Stimulated activated naive CD8-positive, alpha-beta T cell treated with anti-CD3 and anti-CD28 coated beads, Interleukin-15, amount 100 ng/mL, for 72 hours (primary cell): Measurements from ENCODE around the gene TYW1B.
"Not testable (repeated sequence)": the region's sequence is repeated elsewhere in the genome, so short reads cannot be mapped to it uniquely, and the experiment has no call there.

ENCODE experiments used
- ATAC-seq: fragments of 150-1000 bp; cut with Tn5 transposase; 2 replicates; pipeline ENCODE4 v1.10.0; 2021; ENCODE audit warnings: mild to moderate bottlenecking, moderate library complexity
- DNase-seq, 2 donors: peaks; one replicate each; pipeline ENCODE4 v3.0.0; 2021 to 2022
- H3K27ac Mint-ChIP-seq, 2 donors: one replicate each; pipeline ENCODE4 v1.8.0; 2022; ENCODE audit warnings: mild to moderate bottlenecking in 2 of 2, mixed read lengths in 2 of 2, moderate library complexity in 2 of 2
- H3K27me3 Mint-ChIP-seq: one replicate; pipeline ENCODE4 v1.8.0; 2022; ENCODE audit warnings: mixed read lengths
- H3K4me1 Mint-ChIP-seq: one replicate; pipeline ENCODE4 v1.8.0; 2022; ENCODE audit warnings: mild to moderate bottlenecking, mixed read lengths
- H3K4me3 Mint-ChIP-seq, 2 donors: one replicate each; pipeline ENCODE4 v1.8.0; 2022; ENCODE audit warnings: mild to moderate bottlenecking in 2 of 2, mixed read lengths in 2 of 2, moderate library complexity in 1 of 2
- H3K9me3 Mint-ChIP-seq, 2 donors: one replicate each; pipeline ENCODE4 v1.8.0; 2022; ENCODE audit warnings: mixed read lengths in 2 of 2

The TYW1B gene

GRCh38 chr7:72705693-72706092, 122.3 kb downstream of the TYW1B start:
- H3K4me1 Mint-ChIP-seq, DNase-seq, H3K27ac Mint-ChIP-seq, H3K27me3 Mint-ChIP-seq, ATAC-seq, H3K4me3 Mint-ChIP-seq: not testable (repeated sequence)
- H3K9me3 Mint-ChIP-seq = peaks cover 9 to 25% of the 10 kb centered on the region in 2 donors

GRCh38 chr7:72704894-72705293, 123.1 kb downstream of the TYW1B start:
- H3K4me1 Mint-ChIP-seq = no peaks in the 10 kb centered on the region
- no peak for ATAC-seq
- no peaks in the 10 kb centered on the region for H3K27me3 Mint-ChIP-seq
- no peak overlapping the region for H3K4me3 Mint-ChIP-seq
- peaks cover 9 to 18% of the 10 kb centered on the region in 2 donors for H3K9me3 Mint-ChIP-seq
- DNase-seq = no peak
- no peak overlapping the region for H3K27ac Mint-ChIP-seq

- not testable (repeated sequence) for DNase-seq, ATAC-seq, H3K27ac Mint-ChIP-seq, H3K27me3 Mint-ChIP-seq, H3K4me3 Mint-ChIP-seq, H3K4me1 Mint-ChIP-seq, H3K9me3 Mint-ChIP-seq
Observed at GRCh38 chr7:72700548-72700947, 127.5 kb downstream of the TYW1B start.

- not testable (repeated sequence) for H3K27ac Mint-ChIP-seq, DNase-seq, H3K4me3 Mint-ChIP-seq, H3K27me3 Mint-ChIP-seq, H3K9me3 Mint-ChIP-seq, ATAC-seq, H3K4me1 Mint-ChIP-seq
Observed at GRCh38 chr7:72697066-72697465, 130.9 kb downstream of the TYW1B start.

- H3K9me3 Mint-ChIP-seq, DNase-seq, ATAC-seq, H3K4me3 Mint-ChIP-seq, H3K27me3 Mint-ChIP-seq, H3K27ac Mint-ChIP-seq, H3K4me1 Mint-ChIP-seq: not testable (repeated sequence)
Observed at GRCh38 chr7:72696643-72697042, 131.4 kb downstream of the TYW1B start.

GRCh38 chr7:72695482-72695881, 132.5 kb downstream of the TYW1B start:
- H3K27me3 Mint-ChIP-seq, H3K4me1 Mint-ChIP-seq: not testable (repeated sequence)
- peak overlapping the region in 1 of 2 donors; percentile 57 for H3K27ac Mint-ChIP-seq

GRCh38 chr7:72691442-72691841, 136.6 kb downstream of the TYW1B start:
- ATAC-seq = not testable (repeated sequence)

More at GRCh38 chr7:72695482-72695881, 132.5 kb downstream of the TYW1B start:
- ATAC-seq, H3K9me3 Mint-ChIP-seq, DNase-seq, H3K4me3 Mint-ChIP-seq: not testable (repeated sequence)

GRCh38 chr7:72690177-72690576, 137.8 kb downstream of the TYW1B start:
- not testable (repeated sequence) for H3K4me1 Mint-ChIP-seq, H3K27me3 Mint-ChIP-seq, H3K9me3 Mint-ChIP-seq, ATAC-seq, DNase-seq, H3K27ac Mint-ChIP-seq, H3K4me3 Mint-ChIP-seq

More at GRCh38 chr7:72691442-72691841, 136.6 kb downstream of the TYW1B start:
- H3K9me3 Mint-ChIP-seq, H3K4me1 Mint-ChIP-seq, H3K4me3 Mint-ChIP-seq, H3K27me3 Mint-ChIP-seq, DNase-seq, H3K27ac Mint-ChIP-seq: not testable (repeated sequence)

- not testable (repeated sequence) for DNase-seq, H3K27ac Mint-ChIP-seq, H3K27me3 Mint-ChIP-seq, H3K4me1 Mint-ChIP-seq, ATAC-seq, H3K4me3 Mint-ChIP-seq, H3K9me3 Mint-ChIP-seq
Observed at GRCh38 chr7:72689344-72689743, 138.7 kb downstream of the TYW1B start.

GRCh38 chr7:72681211-72681610, 146.8 kb downstream of the TYW1B start:
- DNase-seq, H3K9me3 Mint-ChIP-seq, ATAC-seq, H3K27ac Mint-ChIP-seq, H3K4me3 Mint-ChIP-seq, H3K27me3 Mint-ChIP-seq: not testable (repeated sequence)
- H3K4me1 Mint-ChIP-seq = peaks cover 19% of the 10 kb centered on the region

- H3K4me3 Mint-ChIP-seq, ATAC-seq, H3K27ac Mint-ChIP-seq: not testable (repeated sequence)
Observed at GRCh38 chr7:72676880-72677279, 151.1 kb downstream of the TYW1B start.

GRCh38 chr7:72676086-72676690, 151.8 kb downstream of the TYW1B start:
- ATAC-seq, DNase-seq, H3K27ac Mint-ChIP-seq, H3K4me1 Mint-ChIP-seq, H3K27me3 Mint-ChIP-seq, H3K9me3 Mint-ChIP-seq, H3K4me3 Mint-ChIP-seq: not testable (repeated sequence)

More at GRCh38 chr7:72676880-72677279, 151.1 kb downstream of the TYW1B start:
- not testable (repeated sequence) for H3K4me1 Mint-ChIP-seq, H3K27me3 Mint-ChIP-seq, DNase-seq, H3K9me3 Mint-ChIP-seq

GRCh38 chr7:72675686-72676085, 152.3 kb downstream of the TYW1B start:
- not testable (repeated sequence) for H3K4me3 Mint-ChIP-seq, H3K27ac Mint-ChIP-seq, DNase-seq, H3K4me1 Mint-ChIP-seq, H3K27me3 Mint-ChIP-seq, ATAC-seq, H3K9me3 Mint-ChIP-seq

- Mint-ChIP-seq H3K9me3 (no peaks in the 10 kb centered on the region), H3K27ac (peak overlapping the region in 1 of 2 donors; percentile 44), H3K4me3 (no peak overlapping the region), H3K4me1 (no peaks in the 10 kb centered on the region), H3K27me3 (no peaks in the 10 kb centered on the region)
- DNase-seq (no peak), ATAC-seq (no peak)
Observed at GRCh38 chr7:72674394-72674793, 153.6 kb downstream of the TYW1B start.

- H3K27me3 Mint-ChIP-seq, ATAC-seq, H3K4me1 Mint-ChIP-seq, H3K9me3 Mint-ChIP-seq, DNase-seq, H3K27ac Mint-ChIP-seq, H3K4me3 Mint-ChIP-seq: not testable (repeated sequence)
Observed at GRCh38 chr7:72670850-72671249, 157.2 kb downstream of the TYW1B start.

- H3K27ac Mint-ChIP-seq, DNase-seq, H3K4me1 Mint-ChIP-seq, ATAC-seq, H3K9me3 Mint-ChIP-seq, H3K27me3 Mint-ChIP-seq, H3K4me3 Mint-ChIP-seq: not testable (repeated sequence)
Observed at GRCh38 chr7:72668435-72668834, 159.6 kb downstream of the TYW1B start.

- not testable (repeated sequence) for H3K4me1 Mint-ChIP-seq, H3K4me3 Mint-ChIP-seq, H3K9me3 Mint-ChIP-seq, DNase-seq, H3K27ac Mint-ChIP-seq, H3K27me3 Mint-ChIP-seq, ATAC-seq
Observed at GRCh38 chr7:72667049-72667448, 161.0 kb downstream of the TYW1B start.
